ENCODE measurements around the gene C14orf180. TPM values are rescaled to one million over a fixed set of nuclear protein-coding genes. Genes with fewer than 3 reads are reported as not detected.
A peak's percentile ranks its signal among the peaks of the same experiment; 100 is the strongest.

C14orf180 gene
- total and polyA plus RNA-seq, 2 of the 8 experiments (the other 6 are each of a cell fraction or from before 2014, with no cell fraction given): not detected

- Histone ChIP-seq H3K4me3 (ENCODE audit: extremely low read depth in 1 of 4, insufficient read depth in 2 of 4, low read depth in 3 of 4, low read length in 4 of 4) (no peak overlapping the region), H3K56ac (replicated peaks; ENCODE audit: insufficient read length, low read depth, low read length) (no peak overlapping the region)
- TF ChIP-seq ATF2 (IDR thresholded peaks at IDR 0.05; ENCODE audit: low read length) (no peak), POU5F1 (IDR thresholded peaks at IDR 0.05; ENCODE audit: low read depth, low read length) (no peak), CHD1 (IDR thresholded peaks at IDR 0.05; ENCODE audit: low read depth, low read length) (no peak), MAX (IDR thresholded peaks at IDR 0.05) (no peak), ASH2L (IDR thresholded peaks at IDR 0.05; ENCODE audit: low read length) (no peak), POLR2A (IDR thresholded peaks at IDR 0.05; ENCODE audit: control extremely low read depth in 1 of 2, low read depth in 2 of 2, low read length in 2 of 2) (no peak), JUN (IDR thresholded peaks at IDR 0.05; ENCODE audit: low read depth, low read length) (no peak), BRCA1 (IDR thresholded peaks at IDR 0.05; ENCODE audit: low read depth, low read length) (no peak), ATF3 (IDR thresholded peaks at IDR 0.05; ENCODE audit: insufficient read depth, low read depth, low read length) (no peak), SP1 (IDR thresholded peaks at IDR 0.05; ENCODE audit: low read depth, low read length) (no peak), HDAC6 (IDR thresholded peaks at IDR 0.05; ENCODE audit: low read depth, low read length) (no peak)
These were observed 48.0 kb upstream of the C14orf180 start for GRCh38 chr14:104531421-104532190.

More at GRCh38 chr14:104531421-104532190, 48.0 kb upstream of the C14orf180 start:
- no peak overlapping the region for H2BK120ac ChIP-seq (replicated peaks; ENCODE audit: low read depth, low read length)
- H4K8ac ChIP-seq (ENCODE audit: extremely low read depth, insufficient read depth, low read length): no peak overlapping the region
- H3K9ac ChIP-seq (replicated peaks in 1 of 4; ENCODE audit: extremely low read depth in 1 of 4, low read depth in 3 of 4, low read length in 3 of 4): no peak overlapping the region
- no peak overlapping the region for H3K27ac ChIP-seq (ENCODE audit: low read depth, low read length)
- no peak overlapping the region for H3K14ac ChIP-seq (ENCODE audit: insufficient read length)
- H3K4me2 ChIP-seq (ENCODE audit: insufficient read depth in 1 of 2, low read depth in 2 of 2, low read length in 2 of 2): no peak overlapping the region
- peaks cover 11% of the 10 kb centered on the region for H3K23me2 ChIP-seq (ENCODE audit: low read depth, low read length)
- no peak for FAIRE-seq
- no peaks in the 10 kb centered on the region; a peak in 1 of 4 replicates for H3K79me2 ChIP-seq (ENCODE audit: control insufficient read depth in 1 of 2, insufficient read depth in 2 of 2, low read length in 2 of 2)
- no peak overlapping the region for H3K4ac ChIP-seq (replicated peaks; ENCODE audit: insufficient read length, low read depth, low read length)
- H3K27me3 ChIP-seq (replicated peaks in 1 of 4; ENCODE audit: control insufficient read depth in 3 of 4, extremely low read depth in 1 of 4, insufficient read depth in 3 of 4, low read length in 3 of 4): no peaks in the 10 kb centered on the region
- no peak overlapping the region for H4K5ac ChIP-seq (ENCODE audit: insufficient read length, low read depth, low read length)
- no peak overlapping the region for H2BK12ac ChIP-seq (ENCODE audit: low read depth, low read length)
- WGBS, 2 experiments (ENCODE audit: extremely low coverage in 1 of 2, insufficient coverage in 1 of 2, insufficient read length in 1 of 2, insufficient replicate concordance in 2 of 2, low coverage in 1 of 2, low lambda C conversion rate in 2 of 2, missing lambda C conversion rate in 1 of 2): 90% methylated on average over 19 of the region's 19 CpGs; no CpG with 5 or more reads in 1 of the 2 experiments
- no peaks in the 10 kb centered on the region for H3K36me3 ChIP-seq (ENCODE audit: control insufficient read depth in 2 of 4, insufficient read depth in 4 of 4, low read length in 3 of 4)
- H2BK20ac ChIP-seq (ENCODE audit: low read length): no peak overlapping the region
- no peak overlapping the region for H2AFZ ChIP-seq (ENCODE audit: low read length)
- ChIA-PET POLR2A (ENCODE audit: partially characterized antibody) (no interaction called here), CTCF (ENCODE audit: partially characterized antibody) (no interaction called here)
- H4K20me1 ChIP-seq (replicated peaks in 1 of 2; ENCODE audit: control insufficient read depth in 1 of 2, insufficient read depth in 2 of 2, low read length in 2 of 2): peaks cover 0 to 10% of the 10 kb centered on the region in 2 experiments
- H4K91ac ChIP-seq (replicated peaks; ENCODE audit: insufficient read length, low read length): no peak overlapping the region
- H3K18ac ChIP-seq (ENCODE audit: extremely low read depth, low read length): no peak overlapping the region
- H3K23ac ChIP-seq (ENCODE audit: insufficient read length): no peak overlapping the region
- H3K9me3 ChIP-seq (ENCODE audit: insufficient read depth in 2 of 2, low read depth in 1 of 2, low read length in 1 of 2): peaks cover 0 to 16% of the 10 kb centered on the region in 2 experiments; a peak in 3 of 4 replicates
- no peaks in the 10 kb centered on the region for H3K4me1 ChIP-seq (replicated peaks in 1 of 4; ENCODE audit: control insufficient read depth in 3 of 4, insufficient read depth in 4 of 4, low read length in 3 of 4)
- no peaks in the 10 kb centered on the region for H3K79me1 ChIP-seq (ENCODE audit: low read depth, low read length)
- no peak overlapping the region for H2BK5ac ChIP-seq (ENCODE audit: low read depth, low read length)
- H2BK15ac ChIP-seq (ENCODE audit: low read length): no peak overlapping the region
- DNase-seq (ENCODE audit: low read depth in 1 of 2, low spot score in 2 of 2): peak in 1 of 2 experiments; percentile 26
- no peak overlapping the region for H2AK5ac ChIP-seq (ENCODE audit: low read depth, low read length)
